ENCODE results near the gene AZIN2.
"Not testable (repeated sequence)": the region's sequence is repeated elsewhere in the genome, so short reads cannot be mapped to it uniquely, and the experiment has no call there.

Gene AZIN2

GRCh38 chr1:33080885-33081553 is at the start of gene AZIN2:
AZIN2 (plus strand) TSS chr1:33081153; CDS start chr1:33082250, 1,097 bp downstream.
- peak; percentile 96 for DNase-seq (ENCODE audit: low read depth)

GRCh38 chr1:33031506-33031905 is 49.4 kb upstream of the AZIN2 start:
- no peak for DNase-seq (ENCODE audit: low read depth)

GRCh38 chr1:33032126-33032869 is 48.7 kb upstream of the AZIN2 start:
- no peak for DNase-seq (ENCODE audit: low read depth)

GRCh38 chr1:33036051-33036525 is 44.9 kb upstream of the AZIN2 start:
- DNase-seq (ENCODE audit: low read depth) = no peak

GRCh38 chr1:33036526-33037503 is 44.1 kb upstream of the AZIN2 start, which contains the start of gene AK2:
AK2 (minus strand) TSS chr1:33036883; CDS start chr1:33036828, 55 bp downstream.
- peak; percentile 85 for DNase-seq (ENCODE audit: low read depth)

- DNase-seq (ENCODE audit: low read depth) = no peak
Observed at GRCh38 chr1:33039840-33040239, 41.1 kb upstream of the AZIN2 start.

GRCh38 chr1:33041026-33041425 is 39.9 kb upstream of the AZIN2 start:
- no peak for DNase-seq (ENCODE audit: low read depth)

- DNase-seq (ENCODE audit: low read depth) = no peak
Observed at GRCh38 chr1:33042831-33043230, 38.1 kb upstream of the AZIN2 start.

GRCh38 chr1:33043267-33044092 is 37.5 kb upstream of the AZIN2 start:
- no peak for DNase-seq (ENCODE audit: low read depth)

GRCh38 chr1:33045246-33045645 is 35.7 kb upstream of the AZIN2 start:
- DNase-seq (ENCODE audit: low read depth) = no peak

- DNase-seq (ENCODE audit: low read depth) = no peak
Observed at GRCh38 chr1:33045814-33046213, 35.1 kb upstream of the AZIN2 start.

- DNase-seq (ENCODE audit: low read depth) = not testable (repeated sequence)
Observed at GRCh38 chr1:33046234-33046633, 34.7 kb upstream of the AZIN2 start.

GRCh38 chr1:33047290-33047689 is 33.7 kb upstream of the AZIN2 start:
- no peak for DNase-seq (ENCODE audit: low read depth)

GRCh38 chr1:33047839-33048305 is 33.1 kb upstream of the AZIN2 start:
- no peak for DNase-seq (ENCODE audit: low read depth)

GRCh38 chr1:33048426-33048825 is 32.5 kb upstream of the AZIN2 start:
- no peak for DNase-seq (ENCODE audit: low read depth)

GRCh38 chr1:33049371-33049770 is 31.6 kb upstream of the AZIN2 start:
- no peak for DNase-seq (ENCODE audit: low read depth)

- DNase-seq (ENCODE audit: low read depth) = no peak
Observed at GRCh38 chr1:33050221-33051076, 30.5 kb upstream of the AZIN2 start.

- DNase-seq (ENCODE audit: low read depth) = no peak
Observed at GRCh38 chr1:33055210-33056008, 25.5 kb upstream of the AZIN2 start.

GRCh38 chr1:33056426-33056825 is 24.5 kb upstream of the AZIN2 start:
- DNase-seq (ENCODE audit: low read depth) = no peak

All from stimulated activated CD8-positive, alpha-beta memory T cell treated with anti-CD3 and anti-CD28 coated beads, Interleukin-4, amount 100 ng/mL, for 24 hours (primary cell).